ENCODE data around the gene CAPN8.

DNA sequence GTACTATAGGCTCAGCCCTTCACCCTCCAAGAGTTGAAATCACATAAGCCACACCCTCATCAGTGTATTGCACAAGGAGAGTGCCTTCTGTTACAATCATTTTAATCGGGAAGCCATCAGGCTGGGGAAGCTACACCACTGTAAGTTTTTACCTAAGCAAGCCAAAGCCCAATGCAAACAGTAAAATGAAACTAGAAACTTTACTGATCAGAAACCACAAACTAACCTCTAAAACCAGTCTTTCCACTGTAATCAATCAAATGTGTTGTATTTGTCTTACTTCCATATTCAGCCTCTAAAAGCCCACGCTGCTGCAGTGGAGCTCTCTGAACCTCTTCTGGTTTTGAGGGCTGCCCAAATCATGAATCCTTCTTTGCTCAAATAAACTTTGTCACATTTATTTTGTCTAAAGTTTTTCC, 26.2 kb downstream of the CAPN8 start:
- TF ChIP-seq CTCF (IDR thresholded peaks at IDR 0.05 in 8 of 11, conservative IDR thresholded peaks at IDR 0.05 in 3 of 11) = no peak
- no peak for TF ChIP-seq POLR2AphosphoS5 (IDR thresholded peaks at IDR 0.05)

All from spleen (tissue), 7 donors.